ENCODE results near the gene FGA. TPM values are rescaled to one million over a fixed set of nuclear protein-coding genes. Genes with fewer than 3 reads are reported as not detected.

The FGA gene
- total RNA-seq, 2 experiments from 2014 or later, result not detected

DNA sequence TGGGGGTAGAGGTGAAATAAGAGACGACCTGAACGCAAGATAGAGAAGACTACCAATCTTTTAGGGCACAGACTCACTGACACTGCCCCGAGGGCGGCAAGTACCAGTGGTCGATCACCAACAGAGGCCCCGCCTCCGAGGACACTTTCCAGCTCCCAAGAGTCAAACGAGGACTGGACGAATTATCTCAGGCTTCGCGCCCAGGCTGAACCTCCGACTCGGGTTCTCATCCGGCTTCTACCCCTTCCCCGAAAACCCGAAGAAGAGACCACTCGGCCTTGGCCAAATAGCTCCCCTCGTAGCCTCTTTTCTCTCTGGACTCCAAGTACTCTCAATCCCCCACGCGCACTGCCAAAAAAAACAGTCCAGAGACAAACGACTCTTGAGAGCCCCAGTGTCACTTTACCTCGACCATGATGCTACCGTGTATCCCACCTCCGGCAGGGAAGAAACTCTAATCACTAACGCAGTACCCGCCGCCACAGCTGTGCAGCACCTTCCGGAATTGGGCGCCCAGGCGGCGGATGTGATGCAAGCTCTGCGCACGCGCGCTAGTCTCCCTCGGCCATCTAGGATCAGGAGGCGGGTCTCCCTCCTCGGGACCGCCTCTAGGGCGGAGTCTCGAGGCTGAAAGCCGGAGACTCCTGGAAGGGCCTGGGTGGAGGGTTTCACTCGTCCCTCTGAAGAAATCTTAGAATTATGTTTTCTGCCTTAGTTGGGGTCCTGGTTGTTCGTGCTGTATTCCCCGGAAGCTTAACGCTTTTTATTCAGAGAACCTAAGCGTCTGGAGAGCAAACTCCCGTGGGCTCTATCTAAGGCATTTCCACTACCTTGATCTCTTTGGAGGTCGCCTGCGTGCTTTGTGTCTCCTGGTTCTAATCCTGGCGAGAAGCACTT lies 40.4 kb downstream of the FGA start, which contains the start of gene PLRG1:
Gene PLRG1 (minus strand): TSS at position 507 of the 897 bp plus-strand sequence. CDS start 92 bp downstream, at position 415.
- Mint-ChIP-seq H3K36me3 (ENCODE audit: low read depth) (peaks cover 12% of the 10 kb centered on the region), H3K4me3 (peak within 1 kb of the TSS; percentile 98), H3K4me1 (ENCODE audit: low read depth) (peaks cover 18% of the 10 kb centered on the region), H3K27ac (peak within 1 kb of the TSS; percentile 94), H3K27me3 (ENCODE audit: low read depth) (no peaks in the 10 kb centered on the region), H3K9me3 (no peaks in the 10 kb centered on the region)
- peak; percentile 97 for DNase-seq
- intact Hi-C loops (cut with micrococcal nuclease), result loop anchor here (1.0 to 5.0 kb wide), 6 partner anchors 193 to 1403 kb away; partner anchors contain the start of genes CTSO, LRAT and MAP9
- CTCF ChIA-PET, result interaction anchor here (1.1 to 7.0 kb wide), 7 partner anchors 9 to 229 kb away, joined by 3 to 190 read pairs (median 3); no protein-coding TSS in a partner anchor

DNA sequence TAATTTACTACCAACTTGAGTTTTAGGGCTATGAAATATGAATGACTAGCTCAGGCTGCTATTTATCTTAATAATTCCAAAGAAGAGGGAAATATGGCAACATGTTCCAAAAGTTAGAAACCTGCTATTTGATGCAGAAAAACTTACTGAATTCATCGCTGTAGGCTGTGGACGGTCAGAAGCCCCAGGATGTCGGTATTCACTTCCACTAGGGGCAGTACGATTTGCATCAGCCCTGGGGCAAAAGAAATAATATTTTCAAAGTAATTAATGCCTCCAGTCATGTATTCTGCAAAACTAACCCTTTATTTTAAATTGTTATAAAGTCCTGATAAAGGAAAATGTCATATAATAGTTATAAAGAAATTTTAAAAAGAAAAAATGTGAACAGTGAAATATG lies 44.9 kb downstream of the FGA start:
- peaks cover 15% of the 10 kb centered on the region for H3K4me1 Mint-ChIP-seq (ENCODE audit: low read depth)
- H3K36me3 Mint-ChIP-seq (ENCODE audit: low read depth), result peaks cover 29% of the 10 kb centered on the region
- H3K9me3 Mint-ChIP-seq, result no peaks in the 10 kb centered on the region
- no peak overlapping the region for H3K27ac Mint-ChIP-seq
- no peak for DNase-seq
- CTCF ChIA-PET, result interaction anchor here (0.9 to 1.7 kb wide), 2 partner anchors 78 to 92 kb away, joined by 3 to 7 read pairs; no protein-coding TSS in a partner anchor
- no peaks in the 10 kb centered on the region for H3K27me3 Mint-ChIP-seq (ENCODE audit: low read depth)
- intact Hi-C loops (cut with micrococcal nuclease), result no loop called here
- H3K4me3 Mint-ChIP-seq, result no peak overlapping the region

GRCh38 chr4:154542271-154542879 lies 48.2 kb downstream of the FGA start:
- Mint-ChIP-seq H3K4me3 (no peak overlapping the region), H3K9me3 (no peaks in the 10 kb centered on the region), H3K36me3 (ENCODE audit: low read depth) (peaks cover 42% of the 10 kb centered on the region), H3K27ac (no peak overlapping the region), H3K4me1 (ENCODE audit: low read depth) (peaks cover 3% of the 10 kb centered on the region), H3K27me3 (ENCODE audit: low read depth) (no peaks in the 10 kb centered on the region)
- CTCF ChIA-PET, result interaction anchor here (1.6 kb wide), 1 partner anchor 79 kb away, joined by 4 read pairs; no protein-coding TSS in a partner anchor
- intact Hi-C loops (cut with micrococcal nuclease), result no loop called here
- no peak for DNase-seq

Other genes with a start within 250 kb of the FGA start
- not detected for gene DCHS2, start 98.9 kb downstream of the FGA start, total RNA-seq
- 100 to 1,000 TPM; 113 to 116 TPM for gene PLRG1, start 40.3 kb downstream of the FGA start, total RNA-seq
- gene FGB, start 27.7 kb downstream of the FGA start, total RNA-seq, result not detected
- gene FGG, start 21.9 kb upstream of the FGA start, total RNA-seq, result not detected
- gene LRAT, start 153.3 kb upstream of the FGA start, total RNA-seq, result not detected
- not detected for gene RBM46, start 190.5 kb upstream of the FGA start, total RNA-seq